HG03095 (cell line): ENCODE results near the gene SLA2.
"Not testable (repeated sequence)": the region's sequence is repeated elsewhere in the genome, so short reads cannot be mapped to it uniquely, and the experiment has no call there.

Experiments used
- ATAC-seq: cut with Tn5 transposase; IDR thresholded peaks from one replicate; pipeline ENCODE4 v1.9.1; 2021; ENCODE audit warnings: moderate library complexity; ENCODE audit not compliant: unreplicated experiment

The SLA2 gene

DNA sequence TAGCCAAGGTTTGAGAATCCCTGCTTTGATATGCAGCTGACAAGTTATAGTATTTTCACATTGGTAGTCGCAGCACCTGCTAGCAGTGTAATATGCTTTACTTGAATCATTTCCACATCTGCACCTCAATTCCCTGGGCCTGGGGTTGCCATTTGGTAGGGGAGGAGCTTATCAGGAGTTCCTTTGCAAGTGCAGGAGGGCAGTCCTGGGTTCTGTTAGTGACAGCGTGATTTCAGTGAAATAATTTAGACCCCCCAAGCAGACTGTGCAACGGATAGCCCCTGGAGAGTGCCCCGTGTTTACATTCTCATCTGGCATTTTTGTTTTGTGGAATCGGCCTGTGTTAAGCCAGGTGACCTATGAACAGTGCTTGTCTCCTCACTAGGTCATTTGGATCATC is 34.4 kb downstream of the SLA2 start:
- no peak for ATAC-seq

DNA sequence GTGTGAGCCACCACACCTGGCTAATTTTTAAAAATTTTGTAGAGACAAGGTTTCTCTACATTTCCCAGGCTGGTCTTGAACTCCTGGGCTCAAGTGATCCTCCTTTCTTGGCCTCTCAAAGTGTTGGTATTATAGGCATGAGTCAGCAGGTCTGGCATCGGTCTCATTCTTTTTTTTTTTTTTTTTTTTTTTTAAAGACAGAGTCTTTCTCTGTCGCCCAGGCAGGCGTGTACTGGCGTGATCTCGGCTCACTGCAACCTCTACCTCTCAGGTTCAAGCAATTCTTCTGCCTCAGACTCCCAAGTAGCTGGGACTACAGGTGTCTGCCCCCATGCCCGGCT is 37.6 kb downstream of the SLA2 start:
- ATAC-seq = not testable (repeated sequence)

DNA sequence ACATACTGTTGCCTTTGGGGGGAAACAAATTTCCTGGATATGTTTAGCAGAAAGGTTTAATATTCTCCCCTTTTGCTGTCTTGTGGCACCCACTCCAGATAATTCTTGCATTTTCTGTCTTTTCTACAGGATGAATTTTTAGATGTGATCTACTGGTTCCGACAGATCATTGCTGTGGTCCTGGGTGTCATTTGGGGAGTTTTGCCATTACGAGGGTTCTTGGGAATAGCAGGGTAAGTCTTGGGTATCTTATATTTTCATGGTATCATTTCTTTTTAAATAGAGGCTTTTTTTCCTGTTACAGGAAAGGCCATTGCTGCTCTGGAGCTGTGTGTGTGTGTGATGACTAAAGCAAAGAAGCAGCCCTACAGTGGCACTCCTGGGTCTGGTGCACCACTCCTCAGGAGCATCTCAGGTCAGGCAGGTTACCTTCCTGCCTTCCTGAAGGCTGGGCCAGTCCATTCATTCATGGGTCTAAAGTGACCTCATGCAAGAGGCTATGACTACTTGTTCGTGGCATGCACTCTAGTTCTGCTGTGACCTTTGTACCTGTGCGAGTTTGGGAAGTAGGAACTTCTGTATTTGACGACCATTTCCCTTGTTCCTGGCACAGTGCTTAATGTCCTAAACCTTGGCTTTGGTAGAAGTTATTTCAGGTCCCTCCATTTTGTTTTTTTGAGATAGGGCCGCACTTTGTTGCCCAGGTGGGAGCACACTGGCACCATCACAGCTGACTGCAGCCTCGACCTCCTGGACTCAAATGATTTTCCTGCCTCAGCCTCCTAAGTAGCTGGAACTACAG is 38.2 kb downstream of the SLA2 start:
- no peak for ATAC-seq

DNA sequence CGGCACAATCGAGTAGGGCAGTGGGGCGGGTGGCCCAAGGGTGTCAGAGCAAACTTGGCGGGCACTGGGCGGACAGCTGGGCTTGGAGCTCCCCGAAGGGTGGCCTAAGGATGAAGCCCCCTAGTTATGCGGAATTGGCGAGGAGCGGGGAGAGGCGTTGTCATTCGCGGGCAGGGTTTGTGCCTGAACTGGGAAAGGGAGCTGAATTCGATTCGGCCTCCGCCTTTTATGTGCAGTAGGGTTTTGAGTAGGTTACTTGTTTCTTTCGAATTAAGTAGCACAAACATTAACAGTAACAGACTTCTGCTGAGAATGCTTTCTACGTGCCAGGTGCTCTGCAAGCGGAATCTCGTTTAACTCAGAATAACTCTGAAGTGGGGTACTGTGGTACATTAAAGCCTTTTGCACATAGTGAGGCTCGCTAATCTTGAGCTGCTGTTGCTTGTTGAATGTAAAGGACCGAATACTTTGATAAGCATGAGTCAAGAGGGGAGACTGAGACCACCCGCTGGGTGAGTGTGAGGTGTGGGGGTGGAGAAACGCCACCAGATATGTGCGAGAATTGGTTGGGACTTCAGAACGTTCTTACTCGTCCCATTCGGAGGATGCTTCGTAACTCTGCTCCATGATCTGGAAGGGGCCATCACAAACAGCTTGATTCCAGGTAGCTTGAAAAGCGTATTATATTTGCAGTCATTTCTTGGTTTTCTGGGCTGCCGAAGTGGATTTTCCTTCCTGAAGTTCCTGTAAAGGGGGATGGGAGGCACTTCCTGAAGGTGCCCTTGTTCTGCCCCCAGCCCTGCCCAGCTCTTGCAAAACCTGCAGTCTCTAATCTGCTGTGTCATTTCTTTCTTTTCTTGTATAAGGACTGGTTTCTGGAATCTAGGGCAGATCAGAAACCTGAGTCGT is 39.6 kb downstream of the SLA2 start:
- ATAC-seq = peak; percentile 14

DNA sequence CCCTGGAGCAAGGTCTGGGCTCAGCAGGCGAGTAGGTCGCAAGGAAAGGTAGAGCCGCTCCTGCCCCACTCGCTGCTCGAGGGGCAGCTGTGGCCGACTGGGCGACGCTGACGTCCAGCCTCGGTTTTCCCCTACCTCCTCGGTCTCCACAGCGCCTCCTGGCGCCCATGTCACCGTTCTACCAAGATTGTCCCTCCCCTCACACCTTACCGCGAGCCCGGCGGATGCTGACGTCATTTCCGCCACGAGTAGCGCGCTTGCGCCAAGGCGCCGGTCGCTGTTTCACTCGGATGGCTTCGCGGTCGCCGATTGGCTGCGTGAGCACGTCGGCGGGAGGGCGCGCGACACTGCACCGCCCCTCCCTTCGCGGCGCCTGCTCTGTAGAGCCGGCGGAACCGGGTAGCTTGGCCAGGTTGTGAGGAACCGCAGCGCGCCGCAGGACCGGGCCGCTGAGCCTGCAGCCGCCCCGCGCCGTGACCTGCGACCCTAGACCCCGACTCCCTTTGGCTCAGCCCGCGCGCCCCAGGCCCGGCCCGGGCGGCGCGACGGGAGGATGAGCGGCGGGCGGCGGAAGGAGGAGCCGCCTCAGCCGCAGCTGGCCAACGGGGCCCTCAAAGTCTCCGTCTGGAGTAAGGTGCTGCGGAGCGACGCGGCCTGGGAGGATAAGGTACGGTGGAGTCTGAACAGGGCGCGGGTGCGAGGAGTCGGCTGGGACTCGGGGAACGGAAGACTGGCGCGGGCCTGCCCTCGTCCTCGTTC is 40.4 kb downstream of the SLA2 start, which contains the start of gene RAB5IF:
Gene RAB5IF, plus strand, starts transcription at position 381 of the 759 bp plus-strand sequence. Its CDS starts 173 bp downstream, at position 554.
- ATAC-seq = peak; percentile 83

DNA sequence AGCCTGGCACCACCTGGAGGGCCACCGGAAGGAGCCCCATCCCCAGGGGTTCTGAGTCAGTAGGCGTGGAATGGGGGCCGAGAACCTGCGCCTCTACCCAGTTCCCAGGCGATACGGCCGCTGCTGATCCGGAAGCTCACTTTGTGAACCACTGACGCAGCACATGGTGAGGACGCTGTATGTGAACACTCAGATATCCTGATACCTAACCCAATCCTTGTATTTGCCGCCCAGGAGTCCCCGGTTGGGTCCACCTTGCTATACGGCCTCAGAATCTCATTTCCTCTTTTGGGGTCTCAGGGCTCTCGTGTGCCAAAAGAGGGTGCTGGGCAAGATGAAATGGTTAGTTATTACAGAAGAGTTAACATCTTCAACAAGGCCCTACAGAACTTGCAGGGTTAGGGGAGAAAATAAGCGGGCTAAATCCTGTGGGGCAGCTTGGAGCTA is 41.0 kb downstream of the SLA2 start:
- ATAC-seq = peak; percentile 35

DNA sequence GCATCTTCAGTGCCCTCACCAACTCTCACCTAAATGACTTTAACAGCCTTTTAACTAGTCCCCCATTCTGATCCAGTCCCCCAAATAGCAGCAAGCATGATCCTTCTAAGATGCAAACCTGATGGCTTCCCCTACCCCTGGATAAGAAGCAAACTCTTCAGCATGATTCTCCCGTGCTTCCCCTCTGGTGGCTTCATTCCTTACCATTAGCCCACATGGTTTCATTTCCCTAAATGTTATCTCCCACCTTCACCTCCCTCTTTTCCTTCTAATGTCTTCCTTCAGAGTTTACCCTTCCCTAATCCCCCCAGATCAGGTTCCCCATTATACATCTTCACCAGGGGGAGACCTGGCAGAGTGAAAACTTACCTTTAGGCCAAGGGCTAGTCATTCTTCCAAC is 44.5 kb downstream of the SLA2 start:
- ATAC-seq = no peak

DNA sequence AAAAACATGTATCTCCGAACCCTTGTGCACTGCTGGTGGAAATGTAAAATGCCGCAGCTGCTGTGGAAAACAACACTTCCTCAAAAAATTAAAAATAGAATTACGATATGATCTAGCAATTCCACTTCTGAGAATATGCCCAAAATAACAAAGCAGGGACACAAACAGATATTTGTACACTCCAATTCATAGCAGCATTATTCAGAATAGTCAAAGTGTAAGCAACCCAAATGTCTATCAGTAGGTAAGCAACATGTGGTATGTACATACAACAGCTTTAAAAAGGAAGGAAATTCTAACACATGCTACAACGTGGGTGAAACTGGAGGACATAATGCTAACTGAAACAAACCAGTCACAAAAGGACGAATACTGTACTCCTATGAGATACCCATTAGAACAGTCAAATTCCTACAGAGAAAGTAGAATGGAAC is 46.1 kb downstream of the SLA2 start:
- ATAC-seq = no peak

DNA sequence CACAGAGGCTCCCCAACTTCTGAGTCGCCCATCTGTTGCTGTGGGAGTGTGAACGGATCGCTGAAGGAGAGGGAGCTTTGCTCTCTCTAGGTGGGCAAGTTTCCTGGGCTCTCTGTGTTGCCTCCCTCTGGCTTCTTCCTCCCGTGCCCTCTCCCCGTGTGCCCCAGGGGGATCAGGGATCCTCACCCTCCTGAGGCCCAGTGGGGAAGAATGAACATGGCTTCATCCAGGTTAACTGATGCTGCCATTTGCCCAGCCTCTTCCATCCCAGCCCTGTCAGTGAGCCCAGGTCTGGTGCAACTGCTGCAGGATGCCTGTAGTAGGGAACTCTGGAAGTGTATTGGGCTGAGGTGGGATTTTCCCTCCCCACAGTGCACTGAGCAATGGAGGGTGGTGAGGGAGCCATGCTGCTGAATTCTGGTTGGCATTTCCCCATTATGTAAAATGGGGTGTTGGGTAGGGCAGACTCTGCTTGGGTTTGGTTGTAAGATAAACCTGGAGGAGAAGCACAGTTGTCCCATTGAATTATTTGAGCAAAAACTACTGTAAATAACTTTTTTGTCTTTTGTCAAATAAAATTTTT is 52.6 kb downstream of the SLA2 start:
- ATAC-seq = no peak

DNA sequence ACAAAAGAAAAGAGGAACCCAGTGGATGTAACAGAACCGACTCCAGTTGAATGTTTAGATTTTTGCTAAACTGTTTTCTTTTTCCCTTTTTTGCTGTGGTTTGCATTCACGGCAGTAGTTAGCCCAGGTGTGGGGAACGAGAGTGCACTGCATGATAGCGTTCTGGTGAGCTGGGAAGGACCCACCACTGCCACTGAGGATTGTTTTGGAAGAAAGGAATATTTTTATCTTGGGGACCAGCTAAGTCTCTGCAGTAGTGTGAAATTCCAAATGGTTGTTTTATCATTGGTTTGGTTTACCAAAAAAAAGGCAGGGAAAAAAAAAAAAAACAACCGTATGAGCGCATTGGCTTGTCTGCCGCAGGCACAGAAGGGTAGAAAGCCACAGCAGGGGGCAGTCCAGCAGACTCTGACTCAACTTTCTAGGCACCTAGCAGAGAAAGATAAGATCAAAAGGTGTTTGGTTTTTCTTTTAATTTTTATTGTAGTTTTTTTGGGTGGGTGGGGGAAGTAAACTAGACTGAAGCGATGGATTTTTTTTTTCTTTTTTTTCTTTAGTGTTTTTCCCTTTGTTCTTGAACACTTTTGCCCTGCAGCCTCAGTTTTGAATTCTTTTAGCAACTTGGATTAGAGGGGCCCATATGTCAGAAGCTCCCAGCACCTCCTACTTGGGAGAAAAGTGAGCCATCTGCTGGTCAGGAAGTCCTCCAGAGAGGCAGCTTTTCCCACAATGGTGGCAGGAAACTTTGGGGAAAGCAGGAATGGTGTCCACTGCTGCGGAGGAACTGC is 53.9 kb downstream of the SLA2 start:
- no peak for ATAC-seq

DNA sequence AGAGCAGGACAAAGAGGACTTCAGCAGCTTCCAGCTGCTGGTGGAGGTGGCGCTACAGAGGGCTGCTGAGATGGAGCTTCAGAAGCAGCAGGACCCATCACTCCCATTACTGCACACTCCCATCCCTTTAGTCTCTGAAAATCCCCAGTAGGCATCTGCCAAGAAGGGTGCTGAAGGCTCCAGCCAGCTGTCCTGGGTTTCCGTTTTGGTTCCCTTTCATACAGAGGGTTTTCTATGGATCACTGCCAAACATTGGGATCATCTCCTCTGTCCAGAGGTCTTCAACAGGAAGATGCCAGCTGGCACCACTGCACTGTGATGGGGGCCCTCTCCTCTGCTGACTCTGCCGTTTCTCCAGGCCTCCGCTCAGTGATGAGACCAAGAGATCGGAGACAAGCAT is 54.7 kb downstream of the SLA2 start:
- ATAC-seq = no peak

DNA sequence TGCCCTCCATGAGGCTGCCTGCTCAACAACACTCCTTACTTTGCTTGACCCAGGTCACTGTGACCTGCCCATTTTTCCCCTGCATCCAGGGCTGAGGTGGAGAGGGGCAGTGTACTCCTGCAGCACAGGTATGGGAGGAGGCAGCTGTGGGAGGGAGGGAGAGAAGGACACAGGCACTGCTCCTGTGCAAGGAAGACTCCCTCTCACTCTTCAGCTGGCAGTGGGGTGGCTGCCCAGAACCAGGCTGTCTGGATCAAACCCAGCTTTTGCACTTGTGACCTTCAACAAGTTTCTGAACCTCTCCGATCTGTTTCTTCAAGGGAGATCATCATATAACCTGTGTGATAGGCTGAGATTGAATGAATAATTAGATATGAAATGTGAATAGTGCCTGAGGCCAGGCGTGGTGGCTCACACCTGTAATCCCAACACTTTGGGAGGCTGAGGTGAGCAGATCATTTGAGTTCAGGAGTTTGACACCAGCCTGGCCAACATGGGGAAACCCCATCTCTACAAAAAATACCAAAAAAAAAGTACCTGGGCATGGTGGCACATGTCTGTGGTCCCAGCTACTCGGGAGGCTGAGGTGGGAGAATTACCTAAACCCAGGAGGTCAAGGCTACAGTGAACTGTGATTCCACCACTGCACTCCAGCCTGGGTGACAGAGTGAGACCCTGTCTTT is 58.5 kb downstream of the SLA2 start:
- no peak for ATAC-seq

DNA sequence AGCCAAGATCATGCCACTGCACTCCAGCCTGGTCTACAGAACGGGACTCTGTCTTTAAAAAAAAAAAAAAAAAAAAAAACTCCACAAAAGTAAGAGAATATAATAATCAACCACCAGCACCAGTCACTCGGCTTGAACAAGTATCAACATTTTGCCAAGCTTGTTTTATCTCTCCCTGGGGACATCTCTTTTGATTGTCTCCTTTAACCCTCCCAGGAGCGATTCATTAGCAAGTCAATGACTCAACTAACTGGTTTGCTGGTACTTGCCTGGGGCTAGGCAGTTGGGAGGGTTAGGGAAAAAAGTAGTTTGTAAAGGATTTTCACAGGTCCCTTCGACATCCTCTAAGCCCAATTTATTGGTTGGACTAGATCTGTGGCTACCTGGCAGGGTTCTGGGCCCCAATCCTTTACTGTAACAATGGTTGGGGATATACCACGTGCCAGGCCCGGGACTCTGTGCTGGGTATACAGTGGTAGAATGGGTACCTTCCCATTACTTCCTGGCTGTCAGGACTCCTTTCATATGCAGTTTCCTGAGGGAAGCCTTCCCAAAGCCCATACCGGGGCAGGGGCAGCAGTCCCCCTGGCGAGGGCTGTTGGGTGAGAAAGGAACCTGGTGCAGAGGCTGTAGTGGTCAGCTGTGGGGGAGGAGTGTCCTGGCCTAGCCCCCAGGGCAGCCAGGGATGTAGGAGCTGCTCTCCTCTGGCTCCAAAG is 60.4 kb downstream of the SLA2 start:
- ATAC-seq = no peak

DNA sequence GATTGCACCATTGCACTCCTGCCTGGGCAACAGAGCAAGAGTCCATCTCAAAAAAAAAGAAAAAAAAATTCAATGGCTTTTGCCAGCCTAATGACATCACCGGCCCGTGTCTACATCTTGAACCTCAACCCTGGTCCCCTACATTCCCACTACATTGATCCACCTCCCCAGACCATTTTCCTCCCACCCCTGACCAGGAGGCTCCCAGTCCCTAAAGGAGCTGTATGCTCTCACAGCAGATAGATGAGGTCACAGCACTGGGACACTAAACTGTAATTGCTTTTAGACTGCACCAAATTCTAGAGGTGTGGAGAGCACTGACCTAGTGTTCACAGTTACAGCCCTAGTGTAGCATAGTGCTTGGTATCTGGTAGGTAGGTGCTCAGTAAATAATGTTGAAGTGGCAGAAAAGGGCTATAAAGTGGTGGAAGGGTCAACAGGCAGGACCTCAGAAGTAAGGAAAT is 61.9 kb downstream of the SLA2 start:
- no peak for ATAC-seq

DNA sequence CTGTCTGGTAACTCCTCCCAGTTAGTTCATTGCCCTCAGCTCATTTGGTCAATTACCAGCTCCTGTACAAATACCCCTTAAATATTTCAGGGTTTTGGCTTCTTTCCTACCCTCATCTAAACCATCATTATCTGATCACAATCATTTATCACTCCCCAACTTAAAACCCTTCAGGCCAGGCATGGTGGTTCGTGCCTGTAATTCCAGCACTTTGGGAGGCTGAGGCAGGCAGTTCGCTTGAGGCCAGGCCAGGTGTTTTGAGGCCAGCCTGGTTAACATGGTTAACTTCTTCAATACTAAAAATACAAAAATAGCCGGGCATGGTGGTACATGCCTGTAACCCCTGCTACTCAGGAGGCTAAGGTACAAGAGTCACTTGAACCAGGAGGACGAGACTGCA is 63.2 kb downstream of the SLA2 start:
- ATAC-seq = no peak

DNA sequence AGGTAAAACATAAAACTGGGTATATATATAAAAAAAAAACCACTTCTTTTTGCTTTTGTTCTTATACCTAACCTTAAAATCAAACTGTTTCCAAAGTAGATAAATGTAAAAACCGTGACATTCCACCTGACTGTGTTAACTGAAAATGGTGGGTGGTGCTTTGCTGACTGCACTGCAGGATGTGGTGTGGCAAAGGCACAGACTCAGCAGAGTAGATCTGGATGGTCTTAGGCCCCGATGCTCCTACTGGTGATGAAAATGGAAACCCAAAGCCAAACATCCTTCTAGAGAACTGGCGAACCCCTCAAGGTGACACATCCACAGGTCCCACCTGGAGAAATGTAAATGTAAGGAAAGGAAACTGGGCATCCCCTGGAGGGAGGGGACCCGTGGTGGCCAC is 63.7 kb downstream of the SLA2 start:
- no peak for ATAC-seq

DNA sequence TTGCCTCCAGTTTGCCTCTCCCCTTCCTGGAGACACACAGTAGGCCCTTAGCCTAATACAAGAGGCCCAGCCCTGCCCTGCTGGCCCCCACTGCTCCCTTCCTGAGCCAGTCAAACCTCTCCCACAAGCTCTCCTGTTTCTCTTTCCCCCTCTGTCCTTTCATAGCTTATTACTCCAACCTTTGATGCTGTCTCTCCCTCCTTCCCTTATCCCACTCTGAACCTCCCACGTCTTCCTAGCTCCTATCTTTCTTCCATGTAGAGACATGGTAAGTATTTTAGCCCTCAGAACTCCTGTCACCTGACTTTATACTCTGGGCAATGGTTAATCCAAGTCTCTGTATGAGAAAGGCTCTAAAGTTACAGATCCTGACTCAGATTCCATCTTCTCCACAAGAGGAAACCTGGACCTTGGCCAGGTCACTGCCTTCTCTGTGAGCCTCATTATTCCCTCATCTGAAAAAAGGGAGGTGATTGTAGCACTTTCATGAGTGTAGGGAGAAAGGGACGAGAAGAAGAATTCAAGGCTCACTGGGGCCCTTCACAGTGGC is 65.9 kb downstream of the SLA2 start:
- ATAC-seq = no peak

DNA sequence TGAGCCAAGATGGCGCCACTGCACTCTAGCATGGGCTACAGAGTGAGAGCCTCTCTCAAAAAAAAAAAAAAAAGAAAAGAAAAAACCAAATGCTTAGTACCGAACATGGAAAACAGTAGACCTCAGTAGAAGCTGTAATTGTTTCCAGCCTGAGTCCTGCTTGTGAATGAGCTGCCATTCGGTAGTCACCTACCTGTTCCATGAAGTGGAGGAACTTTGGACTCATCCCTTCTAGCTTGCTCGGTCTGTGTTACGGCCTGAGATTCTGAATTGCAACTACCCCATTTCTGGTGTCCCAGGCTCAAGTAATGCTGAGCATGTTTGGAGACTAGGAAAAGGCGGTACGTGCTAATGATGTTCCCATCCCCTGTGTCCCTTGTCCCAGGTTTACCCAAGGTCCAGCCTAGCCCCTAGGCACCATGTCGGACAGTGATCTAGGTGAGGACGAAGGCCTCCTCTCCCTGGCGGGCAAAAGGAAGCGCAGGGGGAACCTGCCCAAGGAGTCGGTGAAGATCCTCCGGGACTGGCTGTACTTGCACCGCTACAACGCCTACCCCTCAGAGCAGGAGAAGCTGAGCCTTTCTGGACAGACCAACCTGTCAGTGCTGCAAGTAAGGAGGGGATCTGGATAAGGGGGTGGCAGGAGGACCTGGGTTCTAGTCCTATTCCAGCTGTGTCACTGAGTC is 67.5 kb downstream of the SLA2 start:
- ATAC-seq = no peak
